Esophagus muscularis mucosa (tissue), 3 donors: ENCODE data around the gene SCARF1.

Source experiments
- POLR2A ChIP-seq: fragments of 450-650 bp; IDR thresholded peaks from one replicate; pipeline ENCODE4 v1.6.1; 2017; ENCODE audit warnings: antibody characterized with exemption, moderate library complexity, mild to moderate bottlenecking, low read depth
- POLR2AphosphoS5 ChIP-seq, 2 donors: sonication (generic); formaldehyde crosslinking; IDR thresholded peaks; one replicate each; pipeline ENCODE4 v1.6.1; 2017; ENCODE audit warnings: antibody characterized with exemption in 2 of 2
- TF ChIP-seq, protein P1 (sequence below), 3 experiments: fragments of 200-600 bp in 2 of 3; fragments of 450-650 bp in 1 of 3; sonication (generic) in 2 of 3; IDR thresholded peaks; one replicate each; pipeline ENCODE4 v1.5.1; 2017 to 2019; ENCODE audit warnings: antibody characterized with exemption in 3 of 3, mild to moderate bottlenecking in 2 of 3, moderate library complexity in 1 of 3

GRCh38 chr17:1620486-1620885, 25.0 kb downstream of the SCARF1 start:
- TF ChIP-seq POLR2AphosphoS5 (IDR thresholded peaks at IDR 0.05): no peak
- TF ChIP-seq POLR2A: no peak
- TF ChIP-seq, protein P1, sequence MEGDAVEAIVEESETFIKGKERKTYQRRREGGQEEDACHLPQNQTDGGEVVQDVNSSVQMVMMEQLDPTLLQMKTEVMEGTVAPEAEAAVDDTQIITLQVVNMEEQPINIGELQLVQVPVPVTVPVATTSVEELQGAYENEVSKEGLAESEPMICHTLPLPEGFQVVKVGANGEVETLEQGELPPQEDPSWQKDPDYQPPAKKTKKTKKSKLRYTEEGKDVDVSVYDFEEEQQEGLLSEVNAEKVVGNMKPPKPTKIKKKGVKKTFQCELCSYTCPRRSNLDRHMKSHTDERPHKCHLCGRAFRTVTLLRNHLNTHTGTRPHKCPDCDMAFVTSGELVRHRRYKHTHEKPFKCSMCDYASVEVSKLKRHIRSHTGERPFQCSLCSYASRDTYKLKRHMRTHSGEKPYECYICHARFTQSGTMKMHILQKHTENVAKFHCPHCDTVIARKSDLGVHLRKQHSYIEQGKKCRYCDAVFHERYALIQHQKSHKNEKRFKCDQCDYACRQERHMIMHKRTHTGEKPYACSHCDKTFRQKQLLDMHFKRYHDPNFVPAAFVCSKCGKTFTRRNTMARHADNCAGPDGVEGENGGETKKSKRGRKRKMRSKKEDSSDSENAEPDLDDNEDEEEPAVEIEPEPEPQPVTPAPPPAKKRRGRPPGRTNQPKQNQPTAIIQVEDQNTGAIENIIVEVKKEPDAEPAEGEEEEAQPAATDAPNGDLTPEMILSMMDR (IDR thresholded peaks at IDR 0.05): no peak
